CD4-positive, alpha-beta T cell (primary cell): ENCODE measurements around the gene MAN2B2. TPM values are rescaled to one million over a fixed set of nuclear protein-coding genes. Genes with fewer than 3 reads are reported as not detected.

Experiments used
- ATAC-seq: fragments of 200-7000 bp; cut with Tn5 transposase; one replicate; pipeline ENCODE4 v1.10.0; 2022; ENCODE audit warnings: mild to moderate bottlenecking; ENCODE audit not compliant: poor library complexity
- CTCF ChIA-PET: fragments of 350-600 bp; sonication (Branson Sonifier 250); formaldehyde crosslinking; loops from one replicate; lab custom pipeline; 2021; ENCODE audit warnings: antibody characterized with exemption, inconsistent platforms; lab: Charles Lee
- POLR2A ChIA-PET: fragments of 350-600 bp; sonication (Branson Sonifier 250); formaldehyde crosslinking; loops from one replicate; lab custom pipeline; 2021; ENCODE audit warnings: antibody characterized with exemption, inconsistent platforms; lab: Charles Lee
- DNase-seq, 14 experiments: peaks; one replicate each; pipeline ENCODE4 v3.0.0-alpha.2; 2013 to 2020; ENCODE audit warnings: mixed read lengths in 2 of 14
- H3K27ac ChIP-seq, 2 donors: one replicate each; pipeline versions ENCODE4 v1.5.1 to v1.7.0; 2013; ENCODE audit warnings: low read length in 2 of 2, low read depth in 1 of 2, mild to moderate bottlenecking in 1 of 2
- H3K27me3 ChIP-seq, 2 experiments: 1 replicate in 1 of 2; 2 replicates in 1 of 2; pipeline versions ENCODE4 v1.6.1 to v1.7.0; 2013; ENCODE audit warnings: low read length in 2 of 2, control low read depth in 1 of 2, mild to moderate bottlenecking in 1 of 2, moderate library complexity in 1 of 2; ENCODE audit not compliant: insufficient read depth in 2 of 2, control insufficient read depth in 1 of 2
- H3K36me3 ChIP-seq: one replicate; pipeline ENCODE4 v1.6.1; 2013; ENCODE audit warnings: low read length, control low read depth; ENCODE audit not compliant: insufficient read depth
- H3K4me1 ChIP-seq: one replicate; pipeline ENCODE4 v1.6.1; 2013; ENCODE audit warnings: low read length, control low read depth; ENCODE audit not compliant: insufficient read depth
- H3K4me3 ChIP-seq: one replicate; pipeline ENCODE4 v1.5.1; 2013; ENCODE audit warnings: mild to moderate bottlenecking, low read length, moderate library complexity
- H3K9me3 ChIP-seq, 2 experiments: 1 replicate in 1 of 2; 2 replicates in 1 of 2; pipeline versions ENCODE4 v1.6.1 to v1.7.0; 2013; ENCODE audit warnings: low read length in 2 of 2, mild to moderate bottlenecking in 2 of 2, control low read depth in 1 of 2, moderate library complexity in 1 of 2; ENCODE audit not compliant: control insufficient read depth in 1 of 2, insufficient read depth in 1 of 2
- H3K27ac Mint-ChIP-seq: one replicate; pipeline ENCODE4 v1.8.0; 2020; ENCODE audit warnings: mixed read lengths
- H3K27me3 Mint-ChIP-seq: one replicate; pipeline ENCODE4 v1.8.0; 2021; ENCODE audit warnings: mixed read lengths
- H3K36me3 Mint-ChIP-seq: one replicate; pipeline ENCODE4 v1.8.0; 2021; ENCODE audit warnings: low read depth, mixed read lengths
- H3K4me1 Mint-ChIP-seq: one replicate; pipeline ENCODE4 v1.8.0; 2021; ENCODE audit warnings: low read depth, mixed read lengths
- H3K4me3 Mint-ChIP-seq: one replicate; pipeline ENCODE4 v1.8.0; 2020; ENCODE audit warnings: mild to moderate bottlenecking, mixed read lengths
- H3K9me3 Mint-ChIP-seq: one replicate; pipeline ENCODE4 v1.8.0; 2020; ENCODE audit warnings: mixed read lengths
- intact Hi-C, 2 experiments: fragments of 100-400 bp; cut with DNase I in 1 of 2; cut with micrococcal nuclease in 1 of 2; formaldehyde crosslinking; loops; one replicate each; pipeline versions ENCODE4 v1.15.1 to v1.9.0; 2023 to 2025; cut with DNase I, micrococcal nuclease
- total RNA-seq, 174 experiments: library from RNA in 2 of 174; stranded (reverse) in 2 of 174; gene quantifications; one replicate each; pipeline ENCODE4 v1.2.3 and lab custom pipeline; 2021 to 2026
- TF ChIP-seq, protein P1 (sequence below): fragments of 200-600 bp; IDR thresholded peaks from one replicate; pipeline ENCODE4 v1.8.0; 2022; ENCODE audit warnings: antibody characterized with exemption, mild to moderate bottlenecking

MAN2B2 gene
- total RNA-seq, 2 experiments from 2014 or later, result 25.9 to 28.5 TPM

DNA sequence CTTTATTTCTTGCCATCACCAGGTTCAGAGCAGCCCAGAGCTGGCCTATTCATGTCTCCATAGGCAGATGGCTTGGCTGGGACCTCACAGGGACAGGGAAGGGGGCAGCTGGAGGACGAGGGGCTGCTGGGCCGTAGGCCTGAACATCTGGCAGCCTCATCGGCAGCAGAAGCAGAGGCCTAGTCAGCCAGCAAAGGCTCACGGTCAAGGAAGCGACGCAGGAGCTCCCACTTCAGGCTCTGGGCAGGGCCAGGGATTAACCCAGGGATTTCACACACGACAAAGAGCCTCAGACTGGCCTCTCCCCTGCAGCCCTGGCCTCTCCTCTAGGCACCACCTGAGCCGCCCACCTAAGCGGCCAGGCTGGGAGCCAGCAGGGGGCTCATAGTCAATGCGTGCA lies 46.0 kb upstream of the MAN2B2 start:
- Histone ChIP-seq H3K4me1 (no peaks in the 10 kb centered on the region), H3K27ac (no peak overlapping the region), H3K4me3 (no peak overlapping the region), H3K9me3 (peaks cover 0 to 10% of the 10 kb centered on the region in 2 experiments), H3K27me3 (peaks cover 0 to 2% of the 10 kb centered on the region in 2 experiments), H3K36me3 (no peaks in the 10 kb centered on the region)
- TF ChIP-seq, protein P1, sequence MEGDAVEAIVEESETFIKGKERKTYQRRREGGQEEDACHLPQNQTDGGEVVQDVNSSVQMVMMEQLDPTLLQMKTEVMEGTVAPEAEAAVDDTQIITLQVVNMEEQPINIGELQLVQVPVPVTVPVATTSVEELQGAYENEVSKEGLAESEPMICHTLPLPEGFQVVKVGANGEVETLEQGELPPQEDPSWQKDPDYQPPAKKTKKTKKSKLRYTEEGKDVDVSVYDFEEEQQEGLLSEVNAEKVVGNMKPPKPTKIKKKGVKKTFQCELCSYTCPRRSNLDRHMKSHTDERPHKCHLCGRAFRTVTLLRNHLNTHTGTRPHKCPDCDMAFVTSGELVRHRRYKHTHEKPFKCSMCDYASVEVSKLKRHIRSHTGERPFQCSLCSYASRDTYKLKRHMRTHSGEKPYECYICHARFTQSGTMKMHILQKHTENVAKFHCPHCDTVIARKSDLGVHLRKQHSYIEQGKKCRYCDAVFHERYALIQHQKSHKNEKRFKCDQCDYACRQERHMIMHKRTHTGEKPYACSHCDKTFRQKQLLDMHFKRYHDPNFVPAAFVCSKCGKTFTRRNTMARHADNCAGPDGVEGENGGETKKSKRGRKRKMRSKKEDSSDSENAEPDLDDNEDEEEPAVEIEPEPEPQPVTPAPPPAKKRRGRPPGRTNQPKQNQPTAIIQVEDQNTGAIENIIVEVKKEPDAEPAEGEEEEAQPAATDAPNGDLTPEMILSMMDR, result no peak
- CTCF ChIA-PET, result no interaction called here
- H3K4me3 Mint-ChIP-seq, result no peak overlapping the region
- H3K4me1 Mint-ChIP-seq, result no peaks in the 10 kb centered on the region
- ATAC-seq (no peak), DNase-seq (no peak)
- no peak overlapping the region for H3K27ac Mint-ChIP-seq
- no peaks in the 10 kb centered on the region for H3K36me3 Mint-ChIP-seq
- intact Hi-C loops, result no loop called here
- no peaks in the 10 kb centered on the region for H3K9me3 Mint-ChIP-seq
- H3K27me3 Mint-ChIP-seq, result peaks cover 22% of the 10 kb centered on the region
- POLR2A ChIA-PET, result no interaction called here

DNA sequence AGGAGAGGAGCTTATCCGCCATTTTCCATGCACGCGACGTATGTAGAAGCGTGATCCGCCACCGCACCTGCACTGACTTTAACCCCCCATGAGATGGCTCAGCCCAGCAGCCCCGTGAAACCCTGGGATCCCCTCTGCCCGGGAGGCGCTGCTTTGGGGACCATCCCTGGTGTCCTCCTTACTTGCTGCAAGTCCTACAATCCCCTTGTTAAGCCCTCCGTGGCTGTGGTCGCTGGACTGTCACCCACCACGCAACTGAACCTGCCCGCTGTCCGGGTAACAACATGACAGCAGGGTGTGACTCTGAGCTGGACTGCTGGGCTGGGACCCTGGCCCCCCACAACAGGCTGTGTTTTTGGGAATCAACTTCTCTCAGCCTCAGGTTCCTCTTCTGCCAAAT lies 44.7 kb upstream of the MAN2B2 start:
- POLR2A ChIA-PET, result no interaction called here
- Mint-ChIP-seq H3K9me3 (no peaks in the 10 kb centered on the region), H3K4me3 (no peak overlapping the region), H3K4me1 (no peaks in the 10 kb centered on the region), H3K27me3 (peaks cover 22% of the 10 kb centered on the region), H3K27ac (no peak overlapping the region), H3K36me3 (no peaks in the 10 kb centered on the region)
- DNase-seq (no peak), ATAC-seq (no peak)
- no peak overlapping the region for H3K27ac ChIP-seq
- peaks cover 0 to 2% of the 10 kb centered on the region in 2 experiments for H3K27me3 ChIP-seq
- no peaks in the 10 kb centered on the region for H3K36me3 ChIP-seq
- intact Hi-C loops, result no loop called here
- peaks cover 0 to 19% of the 10 kb centered on the region in 2 experiments for H3K9me3 ChIP-seq
- TF ChIP-seq, protein P1, result no peak
- no peaks in the 10 kb centered on the region for H3K4me1 ChIP-seq
- H3K4me3 ChIP-seq, result no peak overlapping the region
- CTCF ChIA-PET, result no interaction called here

DNA sequence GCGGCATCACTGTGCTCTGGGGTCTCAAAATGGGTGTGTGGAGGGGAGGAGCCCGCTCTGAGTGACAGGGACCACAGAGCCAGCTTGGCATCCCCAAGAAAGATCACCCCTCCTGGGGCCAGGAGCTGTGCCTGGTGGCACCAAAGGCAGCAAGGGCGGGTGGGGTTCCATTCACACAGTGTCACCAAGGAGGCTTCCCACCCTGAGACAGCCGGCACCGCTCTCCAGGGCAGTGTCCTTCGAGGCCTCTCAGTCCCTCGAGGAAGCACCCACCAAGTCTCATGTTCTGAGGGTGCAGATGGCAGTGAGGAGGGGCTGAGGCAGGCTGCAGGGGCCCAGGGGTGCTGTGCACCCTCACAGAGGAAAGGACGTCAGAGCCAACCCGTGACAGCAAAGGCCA lies 44.0 kb upstream of the MAN2B2 start:
- Histone ChIP-seq H3K27me3 (peaks cover 0 to 2% of the 10 kb centered on the region in 2 experiments), H3K4me1 (no peaks in the 10 kb centered on the region), H3K4me3 (no peak overlapping the region), H3K9me3 (peaks cover 0 to 24% of the 10 kb centered on the region in 2 experiments), H3K27ac (no peak overlapping the region), H3K36me3 (no peaks in the 10 kb centered on the region)
- CTCF ChIA-PET, result no interaction called here
- Mint-ChIP-seq H3K4me3 (no peak overlapping the region), H3K36me3 (no peaks in the 10 kb centered on the region), H3K27me3 (peaks cover 24% of the 10 kb centered on the region), H3K9me3 (no peaks in the 10 kb centered on the region), H3K27ac (no peak overlapping the region), H3K4me1 (no peaks in the 10 kb centered on the region)
- intact Hi-C loops, result no loop called here
- DNase-seq (no peak), ATAC-seq (no peak)
- POLR2A ChIA-PET, result no interaction called here
- TF ChIP-seq, protein P1, result no peak
